Large intestine (tissue), 12 donors: ENCODE measurements around the gene TSPAN6. TPM values are rescaled to one million over a fixed set of nuclear protein-coding genes. Genes with fewer than 3 reads are reported as not detected.

Experiments used
- DNase-seq, 2 donors: peaks; one replicate each; pipeline versions ENCODE4 v3.0.0 to v3.0.0-alpha.2; 2013
- H3K27ac ChIP-seq: one replicate; pipeline ENCODE4 v1.5.1; 2013; ENCODE audit warnings: low read length
- H3K27me3 ChIP-seq: 2 replicates; pipeline ENCODE4 v1.6.1; 2013; ENCODE audit warnings: low read length; ENCODE audit not compliant: control insufficient read depth, insufficient read depth
- H3K36me3 ChIP-seq: 2 replicates; pipeline ENCODE4 v1.6.1; 2013; ENCODE audit warnings: low read length; ENCODE audit not compliant: control insufficient read depth, insufficient read depth
- H3K4me1 ChIP-seq: one replicate; pipeline ENCODE4 v1.6.1; 2013; ENCODE audit warnings: low read length; ENCODE audit not compliant: control insufficient read depth, insufficient read depth
- H3K4me3 ChIP-seq: one replicate; pipeline ENCODE4 v1.5.1; 2013; ENCODE audit warnings: low read length
- H3K9me3 ChIP-seq: one replicate; pipeline ENCODE4 v1.6.1; 2013; ENCODE audit warnings: mild to moderate bottlenecking, low read depth, low read length, moderate library complexity; ENCODE audit not compliant: control insufficient read depth
- WGBS: methylation state at CpG from one replicate; pipeline ENCODE4 v1.1.5; 2013; ENCODE audit warnings: low lambda C conversion rate; ENCODE audit not compliant: insufficient coverage; 5-methylcytosine and 5-hydroxymethylcytosine counted together
- long read RNA-seq, 11 donors: transcript quantifications; one replicate each; lab custom pipeline, GENCODE V29; 2026
- polyA plus RNA-seq: library from polyadenylated mRNA; unstranded; fragments of 120-200 nt; gene quantifications from one replicate; pipeline ENCODE4 v1.2.1, GENCODE V29; 2013

Gene TSPAN6
- polyA plus RNA-seq = 115 TPM
- long read RNA-seq, donor 1, transcript TSPAN6-201 (8 exons, 2,206 nt) = major isoform, 49 of 74 reads
- long read RNA-seq, donor 1, partial matches to known transcripts = 12 of 74 reads
- long read RNA-seq, donor 1, other reads (novel, unspliced or antisense) = 13 of 74 reads
- long read RNA-seq, donor 2, transcript TSPAN6-201 (8 exons, 2,206 nt) = major isoform, 74 of 90 reads
- long read RNA-seq, donor 2, partial matches to known transcripts = 5 of 90 reads
- long read RNA-seq, donor 2, other reads (novel, unspliced or antisense) = 11 of 90 reads
- long read RNA-seq, donor 3, transcript TSPAN6-201 (8 exons, 2,206 nt) = major isoform, 105 of 167 reads
- long read RNA-seq, donor 3, partial matches to known transcripts = 23 of 167 reads
- long read RNA-seq, donor 3, other reads (novel, unspliced or antisense) = 39 of 167 reads
- long read RNA-seq, donor 4, transcript TSPAN6-201 (8 exons, 2,206 nt) = major isoform, 8 of 8 reads
- long read RNA-seq, donor 4, partial matches to known transcripts = 0 of 8 reads
- long read RNA-seq, donor 4, other reads (novel, unspliced or antisense) = 0 of 8 reads
- long read RNA-seq, donor 5, transcript TSPAN6-201 (8 exons, 2,206 nt) = major isoform, 66 of 66 reads
- long read RNA-seq, donor 5, partial matches to known transcripts = 0 of 66 reads
- long read RNA-seq, donor 5, other reads (novel, unspliced or antisense) = 0 of 66 reads
- long read RNA-seq, donor 6, transcript TSPAN6-201 (8 exons, 2,206 nt) = major isoform, 71 of 122 reads
- long read RNA-seq, donor 6, partial matches to known transcripts = 33 of 122 reads
- long read RNA-seq, donor 6, other reads (novel, unspliced or antisense) = 18 of 122 reads
- long read RNA-seq, donor 7, transcript TSPAN6-201 (8 exons, 2,206 nt) = major isoform, 34 of 34 reads
- long read RNA-seq, donor 7, partial matches to known transcripts = 0 of 34 reads
- long read RNA-seq, donor 7, other reads (novel, unspliced or antisense) = 0 of 34 reads
- long read RNA-seq, donor 8, transcript TSPAN6-201 (8 exons, 2,206 nt) = major isoform, 79 of 127 reads
- long read RNA-seq, donor 8, partial matches to known transcripts = 19 of 127 reads
- long read RNA-seq, donor 8, other reads (novel, unspliced or antisense) = 29 of 127 reads
- long read RNA-seq, donor 9, transcript TSPAN6-201 (8 exons, 2,206 nt) = major isoform, 66 of 100 reads
- long read RNA-seq, donor 9, partial matches to known transcripts = 5 of 100 reads
- long read RNA-seq, donor 9, other reads (novel, unspliced or antisense) = 29 of 100 reads
- long read RNA-seq, donor 10, transcript TSPAN6-201 (8 exons, 2,206 nt) = major isoform, 79 of 149 reads
- long read RNA-seq, donor 10, partial matches to known transcripts = 48 of 149 reads
- long read RNA-seq, donor 10, other reads (novel, unspliced or antisense) = 22 of 149 reads
- long read RNA-seq, donor 11, transcript TSPAN6-201 (8 exons, 2,206 nt) = major isoform, 57 of 77 reads
- long read RNA-seq, donor 11, partial matches to known transcripts = 0 of 77 reads
- long read RNA-seq, donor 11, other reads (novel, unspliced or antisense) = 20 of 77 reads

- H3K9me3 ChIP-seq = no peaks in the 10 kb centered on the region
These were observed at the start of gene TSPAN6 for GRCh38 chrX:100636321-100636991. Gene TSPAN6, minus strand, starts transcription at chrX:100636806. Its CDS starts 112 bp downstream, at chrX:100636694.

GRCh38 chrX:100685997-100686305, 49.3 kb upstream of the TSPAN6 start:
- WGBS = no CpG with 5 or more reads among the region's 1 CpG
- no peaks in the 10 kb centered on the region for H3K4me1 ChIP-seq
- no peak for DNase-seq
- no peak overlapping the region for H3K27ac ChIP-seq
- H3K9me3 ChIP-seq = no peaks in the 10 kb centered on the region
- H3K36me3 ChIP-seq = no peaks in the 10 kb centered on the region
- H3K4me3 ChIP-seq = no peak overlapping the region
- no peaks in the 10 kb centered on the region for H3K27me3 ChIP-seq

More at GRCh38 chrX:100636321-100636991, at the start of gene TSPAN6:
- WGBS = no CpG with 5 or more reads among the region's 51 CpGs
- peak within 1 kb of the TSS; percentile 79 for H3K27ac ChIP-seq
- peaks cover 4% of the 10 kb centered on the region for H3K36me3 ChIP-seq
- no peaks in the 10 kb centered on the region for H3K4me1 ChIP-seq
- peak; percentile 78 to 82 for DNase-seq
- peak within 1 kb of the TSS; percentile 68 for H3K4me3 ChIP-seq
- no peaks in the 10 kb centered on the region for H3K27me3 ChIP-seq

GRCh38 chrX:100685284-100685996, 48.8 kb upstream of the TSPAN6 start:
- DNase-seq = peak; percentile 49 to 65
- Histone ChIP-seq H3K27ac (no peak overlapping the region), H3K4me1 (no peaks in the 10 kb centered on the region), H3K27me3 (no peaks in the 10 kb centered on the region), H3K36me3 (no peaks in the 10 kb centered on the region), H3K4me3 (no peak overlapping the region), H3K9me3 (no peaks in the 10 kb centered on the region)
- no CpG with 5 or more reads among the region's 5 CpGs for WGBS

- no peak for DNase-seq
- Histone ChIP-seq H3K36me3 (no peaks in the 10 kb centered on the region), H3K27me3 (no peaks in the 10 kb centered on the region), H3K4me1 (no peaks in the 10 kb centered on the region), H3K4me3 (no peak overlapping the region), H3K27ac (no peak overlapping the region), H3K9me3 (no peaks in the 10 kb centered on the region)
- WGBS = no CpG with 5 or more reads among the region's 8 CpGs
These were observed 46.3 kb upstream of the TSPAN6 start for GRCh38 chrX:100682939-100683338.

GRCh38 chrX:100681599-100681998, 45.0 kb upstream of the TSPAN6 start:
- WGBS = no CpG with 5 or more reads among the region's 3 CpGs
- Histone ChIP-seq H3K4me3 (no peak overlapping the region), H3K27me3 (no peaks in the 10 kb centered on the region), H3K9me3 (no peaks in the 10 kb centered on the region), H3K36me3 (no peaks in the 10 kb centered on the region), H3K4me1 (no peaks in the 10 kb centered on the region), H3K27ac (no peak overlapping the region)
- DNase-seq = no peak

- no peaks in the 10 kb centered on the region for H3K4me1 ChIP-seq
- no peaks in the 10 kb centered on the region for H3K9me3 ChIP-seq
- no peaks in the 10 kb centered on the region for H3K27me3 ChIP-seq
- H3K27ac ChIP-seq = no peak overlapping the region
- no CpG with 5 or more reads among the region's 2 CpGs for WGBS
- H3K36me3 ChIP-seq = no peaks in the 10 kb centered on the region
- H3K4me3 ChIP-seq = no peak overlapping the region
- no peak for DNase-seq
These were observed 44.1 kb upstream of the TSPAN6 start for GRCh38 chrX:100680756-100681155.

GRCh38 chrX:100677611-100678181, 41.1 kb upstream of the TSPAN6 start:
- DNase-seq = no peak
- no CpG with 5 or more reads among the region's 5 CpGs for WGBS
- H3K27ac ChIP-seq = no peak overlapping the region
- no peaks in the 10 kb centered on the region for H3K27me3 ChIP-seq
- no peaks in the 10 kb centered on the region for H3K36me3 ChIP-seq
- peaks cover 5% of the 10 kb centered on the region for H3K4me1 ChIP-seq
- H3K4me3 ChIP-seq = no peak overlapping the region
- no peaks in the 10 kb centered on the region for H3K9me3 ChIP-seq

GRCh38 chrX:100674705-100675104, 38.1 kb upstream of the TSPAN6 start:
- no CpG with 5 or more reads among the region's 2 CpGs for WGBS
- Histone ChIP-seq H3K27ac (no peak overlapping the region), H3K9me3 (no peaks in the 10 kb centered on the region), H3K4me3 (no peak overlapping the region), H3K27me3 (no peaks in the 10 kb centered on the region), H3K36me3 (no peaks in the 10 kb centered on the region), H3K4me1 (peaks cover 10% of the 10 kb centered on the region)
- no peak for DNase-seq
